HCT116 (cell line): Measurements from ENCODE around the gene TTC9B. TPM values are rescaled to one million over a fixed set of nuclear protein-coding genes. Genes with fewer than 3 reads are reported as not detected.

Experiments used
- ATAC-seq: fragments of 200-7000 bp; cut with Tn5 transposase; 2 replicates; pipeline ENCODE4 v1.9.1; 2020; ENCODE audit warnings: mild to moderate bottlenecking, moderate library complexity
- BruUV-seq: library from RNA; stranded (reverse); fragments of 400-500 nt; replicated peaks from 2 replicates; lab custom pipeline; 2021; lab: Mats Ljungman, UMichigan
- CTCF ChIA-PET: fragments of 300-600 bp; sonication (Branson Sonifier 250); formaldehyde crosslinking; loops from one replicate; lab custom pipeline; 2021; ENCODE audit warnings: antibody characterized with exemption; lab: Charles Lee
- POLR2A ChIA-PET: fragments of 300-600, 350-600 bp; sonication (Branson Sonifier 250); formaldehyde crosslinking; loops from one replicate; lab custom pipeline; 2021; ENCODE audit warnings: antibody characterized with exemption; lab: Charles Lee
- RAD21 ChIA-PET, 2 experiments: fragments of 300-600 bp; sonication (Branson Sonifier 250); formaldehyde crosslinking; loops; one replicate each; lab custom pipeline; 2023; ENCODE audit warnings: low total read pairs in 2 of 2; ENCODE audit not compliant: uncharacterized antibody in 2 of 2, unreplicated experiment in 2 of 2, low non-redundant PET in 1 of 2; lab: Charles Lee
- DNase-seq: peaks from one replicate; pipeline ENCODE4 v3.0.0-alpha.2; 2010; ENCODE audit warnings: low read depth, low spot score
- H2AFZ ChIP-seq: fragments of 200-600 bp; shearing (Covaris generic), sonication (generic); 2 replicates; pipeline ENCODE4 v1.6.1; 2017; ENCODE audit warnings: low read depth, mixed run types, mixed read lengths, antibody characterized with exemption, low read length; ENCODE audit not compliant: poor library complexity, severe bottlenecking
- H3K27ac ChIP-seq: 2 replicates; pipeline ENCODE4 v1.5.1; 2012; ENCODE audit warnings: low read depth, low read length
- H3K27me3 ChIP-seq: fragments of 200-600 bp; sonication (generic); 2 replicates; pipeline ENCODE4 v1.6.1; 2016; ENCODE audit warnings: mixed run types, low read length, mixed read lengths; ENCODE audit not compliant: insufficient read depth
- H3K36me3 ChIP-seq, 2 experiments: fragments of 200-500 bp in 1 of 2; fragments of 200-600 bp in 1 of 2; sonication (Bioruptor generic) in 1 of 2; sonication (generic) in 1 of 2; 2 replicates each; pipeline versions ENCODE4 v1.5.1 to v1.6.1; 2014 to 2016; ENCODE audit warnings: low read length in 2 of 2, inconsistent platforms in 1 of 2, mixed read lengths in 1 of 2, mixed run types in 1 of 2; ENCODE audit not compliant: insufficient read depth in 2 of 2, control insufficient read depth in 1 of 2
- H3K4me1 ChIP-seq, 2 experiments: fragments of 200-600 bp in 1 of 2; sonication (generic) in 1 of 2; 2 replicates each; pipeline versions ENCODE4 v1.5.1 to v1.6.1; 2012 to 2017; ENCODE audit warnings: low read length in 2 of 2, inconsistent platforms in 1 of 2, mild to moderate bottlenecking in 1 of 2, mixed read lengths in 1 of 2, mixed run types in 1 of 2, moderate library complexity in 1 of 2; ENCODE audit not compliant: insufficient read depth in 2 of 2, control insufficient read depth in 1 of 2
- H3K4me2 ChIP-seq: fragments of 200-600 bp; sonication (generic); 2 replicates; pipeline ENCODE4 v1.6.1; 2017; ENCODE audit warnings: mixed run types, low read length, mixed read lengths
- H3K4me3 ChIP-seq, 2 experiments: fragments of 200-600 bp in 1 of 2; sonication (generic) in 1 of 2; replicated peaks in 1 of 2; 2 replicates each; pipeline ENCODE4 v1.5.1; 2011 to 2016; ENCODE audit warnings: low read length in 2 of 2, control low read depth in 1 of 2, low read depth in 1 of 2, mild to moderate bottlenecking in 1 of 2, mixed read lengths in 1 of 2, mixed run types in 1 of 2
- H3K79me2 ChIP-seq: fragments of 200-600 bp; sonication (generic); 2 replicates; pipeline ENCODE4 v1.6.1; 2017; ENCODE audit warnings: mild to moderate bottlenecking, mixed run types, low read length, moderate library complexity, mixed read lengths; ENCODE audit not compliant: insufficient read depth
- H3K9ac ChIP-seq: fragments of 200-600 bp; sonication (generic); 2 replicates; pipeline ENCODE4 v1.6.1; 2016; ENCODE audit warnings: low read length, mixed read lengths
- H3K9me2 ChIP-seq: fragments of 200-600 bp; sonication (generic), shearing (Covaris generic); 2 replicates; pipeline ENCODE4 v1.6.1; 2017; ENCODE audit warnings: mixed run types, mild to moderate bottlenecking, moderate library complexity; ENCODE audit not compliant: insufficient read depth
- H3K9me3 ChIP-seq, 2 experiments: fragments of 200-500 bp in 1 of 2; fragments of 200-600 bp in 1 of 2; sonication (Bioruptor generic) in 1 of 2; sonication (generic) in 1 of 2; 2 replicates each; pipeline ENCODE4 v1.6.1; 2014 to 2017; ENCODE audit warnings: low read length in 2 of 2, mixed read lengths in 2 of 2, inconsistent platforms in 1 of 2, low read depth in 1 of 2, mild to moderate bottlenecking in 1 of 2, mixed run types in 1 of 2, moderate library complexity in 1 of 2; ENCODE audit not compliant: control insufficient read depth in 1 of 2, insufficient read depth in 1 of 2
- H4K20me1 ChIP-seq: fragments of 200-600 bp; sonication (generic), shearing (Covaris generic); 2 replicates; pipeline ENCODE4 v1.6.1; 2017; ENCODE audit warnings: mixed run types, mild to moderate bottlenecking, moderate library complexity; ENCODE audit not compliant: insufficient read depth
- ATF3 ChIP-seq: IDR thresholded peaks from 2 replicates; pipeline ENCODE4 v1.6.1; 2012
- CBX3 ChIP-seq: IDR thresholded peaks from 2 replicates; pipeline ENCODE4 v1.6.1; 2012; ENCODE audit warnings: low read depth
- CEBPB ChIP-seq: IDR thresholded peaks from 2 replicates; pipeline ENCODE4 v1.6.1; 2012; ENCODE audit warnings: low read depth
- CTCF ChIP-seq, 3 experiments: fragments of 200-600 bp in 1 of 3; sonication (generic) in 1 of 3; IDR thresholded peaks in 2 of 3; conservative IDR thresholded peaks in 1 of 3; 2 replicates each; pipeline ENCODE4 v1.5.1; 2012 to 2017; ENCODE audit warnings: low read depth in 2 of 3, low read length in 2 of 3, antibody characterized with exemption in 1 of 3, borderline replicate concordance in 1 of 3, control low read depth in 1 of 3, mild to moderate bottlenecking in 1 of 3, mixed read lengths in 1 of 3, mixed run types in 1 of 3, moderate library complexity in 1 of 3; ENCODE audit not compliant: insufficient read depth in 1 of 3
- EGR1 ChIP-seq: IDR thresholded peaks from 2 replicates; pipeline ENCODE4 v1.6.1; 2012; ENCODE audit warnings: low read depth
- EZH2 ChIP-seq: fragments of 200-600 bp; sonication (generic); IDR thresholded peaks from 2 replicates; pipeline ENCODE4 v1.6.1; 2017; ENCODE audit warnings: antibody characterized with exemption, mixed run types
- EZH2phosphoT487 ChIP-seq: fragments of 200-600 bp; IDR thresholded peaks from 2 replicates; pipeline ENCODE4 v1.6.1; 2018; ENCODE audit warnings: antibody characterized with exemption, borderline replicate concordance
- FOSL1 ChIP-seq: IDR thresholded peaks from 2 replicates; pipeline ENCODE4 v1.6.1; 2012; ENCODE audit warnings: low read depth
- JUND ChIP-seq: IDR thresholded peaks from 2 replicates; pipeline ENCODE4 v1.6.1; 2012
- MAX ChIP-seq: IDR thresholded peaks from 2 replicates; pipeline ENCODE4 v1.6.1; 2012
- POLR2AphosphoS5 ChIP-seq: IDR thresholded peaks from 2 replicates; pipeline ENCODE4 v1.6.1; 2011; ENCODE audit warnings: mild to moderate bottlenecking, low read depth, low read length, moderate library complexity
- RAD21 ChIP-seq: IDR thresholded peaks from 2 replicates; pipeline ENCODE4 v1.6.1; 2012; ENCODE audit warnings: low read depth, mild to moderate bottlenecking
- SP1 ChIP-seq: IDR thresholded peaks from 2 replicates; pipeline ENCODE4 v1.6.1; 2012; ENCODE audit warnings: low read depth
- TCF7L2 ChIP-seq: IDR thresholded peaks from 2 replicates; pipeline ENCODE4 v1.7.0; 2011; ENCODE audit warnings: borderline replicate concordance, inconsistent platforms; ENCODE audit not compliant: insufficient read depth, insufficient read length; ENCODE audit errors: extremely low read depth
- YY1 ChIP-seq: IDR thresholded peaks from 2 replicates; pipeline ENCODE4 v1.6.1; 2011; ENCODE audit warnings: low read length, low read depth, moderate library complexity, mild to moderate bottlenecking; ENCODE audit not compliant: insufficient replicate concordance; ENCODE audit errors: extremely low read depth
- ZNF274 ChIP-seq: fragments of 200-500 bp; sonication (Bioruptor generic); IDR thresholded peaks from 2 replicates; pipeline ENCODE4 v1.6.1; 2014; ENCODE audit warnings: mild to moderate bottlenecking, low read depth, low read length, inconsistent platforms
- intact Hi-C: fragments of 100-400 bp; cut with micrococcal nuclease; formaldehyde crosslinking; loops from 2 replicates; pipeline ENCODE4 v1.10.0; 2022
- total RNA-seq: library from RNA; stranded (reverse); gene quantifications from one replicate; pipeline ENCODE4 v1.2.1, GENCODE V29; 2021; ENCODE audit not compliant: unreplicated experiment
- TF ChIP-seq, protein P1 (sequence below): IDR thresholded peaks from 2 replicates; pipeline ENCODE4 v1.6.1; 2012; ENCODE audit warnings: low read depth

TTC9B gene
- total RNA-seq, 1 experiment from 2014 or later, result 1.7 TPM

DNA sequence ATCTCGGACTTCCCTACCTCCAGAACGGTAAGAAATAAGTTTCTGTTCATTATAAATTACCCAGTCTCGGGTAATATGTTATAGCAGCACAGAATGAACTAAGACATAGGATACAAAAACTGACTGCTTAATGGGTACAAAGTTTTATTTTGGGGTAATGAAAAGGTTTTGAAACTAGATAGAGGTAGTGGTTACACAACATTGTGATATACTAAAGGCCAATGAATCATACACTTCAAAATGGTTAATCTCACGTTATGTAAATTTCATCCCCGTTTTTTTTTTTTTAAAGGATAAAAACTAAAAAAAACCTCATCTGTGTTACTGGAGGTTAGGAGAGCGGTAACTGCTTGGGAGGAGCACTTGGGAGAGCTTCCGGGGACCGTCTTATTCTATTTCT, 43.4 kb upstream of the TTC9B start:
- TF ChIP-seq YY1 (no peak), ATF3 (no peak), JUND (no peak), EZH2phosphoT487 (no peak), SP1 (no peak), POLR2AphosphoS5 (no peak), CEBPB (no peak), CBX3 (no peak), MAX (no peak), EGR1 (no peak), TCF7L2 (no peak), EZH2 (no peak), ZNF274 (no peak), RAD21 (no peak), CTCF (IDR thresholded peaks at IDR 0.05 in 2 of 3, conservative IDR thresholded peaks at IDR 0.05 in 1 of 3; ENCODE audit: borderline replicate concordance in 1 of 3, insufficient read depth in 1 of 3, low read depth in 2 of 3, low read length in 2 of 3) (no peak), FOSL1 (no peak)
- TF ChIP-seq, protein P1, sequence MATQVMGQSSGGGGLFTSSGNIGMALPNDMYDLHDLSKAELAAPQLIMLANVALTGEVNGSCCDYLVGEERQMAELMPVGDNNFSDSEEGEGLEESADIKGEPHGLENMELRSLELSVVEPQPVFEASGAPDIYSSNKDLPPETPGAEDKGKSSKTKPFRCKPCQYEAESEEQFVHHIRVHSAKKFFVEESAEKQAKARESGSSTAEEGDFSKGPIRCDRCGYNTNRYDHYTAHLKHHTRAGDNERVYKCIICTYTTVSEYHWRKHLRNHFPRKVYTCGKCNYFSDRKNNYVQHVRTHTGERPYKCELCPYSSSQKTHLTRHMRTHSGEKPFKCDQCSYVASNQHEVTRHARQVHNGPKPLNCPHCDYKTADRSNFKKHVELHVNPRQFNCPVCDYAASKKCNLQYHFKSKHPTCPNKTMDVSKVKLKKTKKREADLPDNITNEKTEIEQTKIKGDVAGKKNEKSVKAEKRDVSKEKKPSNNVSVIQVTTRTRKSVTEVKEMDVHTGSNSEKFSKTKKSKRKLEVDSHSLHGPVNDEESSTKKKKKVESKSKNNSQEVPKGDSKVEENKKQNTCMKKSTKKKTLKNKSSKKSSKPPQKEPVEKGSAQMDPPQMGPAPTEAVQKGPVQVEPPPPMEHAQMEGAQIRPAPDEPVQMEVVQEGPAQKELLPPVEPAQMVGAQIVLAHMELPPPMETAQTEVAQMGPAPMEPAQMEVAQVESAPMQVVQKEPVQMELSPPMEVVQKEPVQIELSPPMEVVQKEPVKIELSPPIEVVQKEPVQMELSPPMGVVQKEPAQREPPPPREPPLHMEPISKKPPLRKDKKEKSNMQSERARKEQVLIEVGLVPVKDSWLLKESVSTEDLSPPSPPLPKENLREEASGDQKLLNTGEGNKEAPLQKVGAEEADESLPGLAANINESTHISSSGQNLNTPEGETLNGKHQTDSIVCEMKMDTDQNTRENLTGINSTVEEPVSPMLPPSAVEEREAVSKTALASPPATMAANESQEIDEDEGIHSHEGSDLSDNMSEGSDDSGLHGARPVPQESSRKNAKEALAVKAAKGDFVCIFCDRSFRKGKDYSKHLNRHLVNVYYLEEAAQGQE, result no peak
- POLR2A ChIA-PET, result no interaction called here
- Histone ChIP-seq H3K27ac (no peak overlapping the region), H3K9me3 (no peaks in the 10 kb centered on the region), H2AFZ (no peak overlapping the region), H3K9me2 (no peaks in the 10 kb centered on the region), H4K20me1 (no peaks in the 10 kb centered on the region), H3K4me2 (no peak overlapping the region), H3K4me1 (peaks cover 12 to 22% of the 10 kb centered on the region in 2 experiments; a peak in 2 of 4 replicates), H3K36me3 (peaks cover under 1 to 15% of the 10 kb centered on the region in 2 experiments; a peak in 3 of 4 replicates), H3K9ac (no peak overlapping the region), H3K79me2 (peaks cover 40% of the 10 kb centered on the region), H3K27me3 (no peaks in the 10 kb centered on the region), H3K4me3 (no peak overlapping the region)
- no TSS peak for BruUV-seq
- CTCF ChIA-PET, result no interaction called here
- intact Hi-C loops, result no loop called here
- RAD21 ChIA-PET, result no interaction called here
- no peak for DNase-seq
- no peak for ATAC-seq
